ENCODE data around the gene SLC4A5. TPM values are rescaled to one million over a fixed set of nuclear protein-coding genes. Genes with fewer than 3 reads are reported as not detected.

SLC4A5 gene
- total RNA-seq, 4 donors from 2014 or later: 4.2 to 22.9 (median 9.5) TPM

GRCh38 chr2:74286725-74287124 lies 56.5 kb downstream of the SLC4A5 start:
- no peak for DNase-seq (ENCODE audit: low spot score in 2 of 2)
- no peaks in the 10 kb centered on the region for H3K27me3 ChIP-seq
- TF ChIP-seq POLR2A (IDR thresholded peaks at IDR 0.05) (no peak), CTCF (IDR thresholded peaks at IDR 0.05) (no peak)
- peaks cover 0 to 63% (median 0%) of the 10 kb centered on the region in 3 donors for H3K36me3 ChIP-seq
- no peak overlapping the region for H3K4me3 ChIP-seq
- H3K4me1 ChIP-seq: no peaks in the 10 kb centered on the region
- 84 to 85% methylated on average over 6 of the region's 6 CpGs for WGBS, 2 donors
- H3K9me3 ChIP-seq: no peaks in the 10 kb centered on the region
- H3K27ac ChIP-seq: no peak overlapping the region

- no peak overlapping the region for H3K4me3 ChIP-seq
- no peak overlapping the region for H3K27ac ChIP-seq
- no peaks in the 10 kb centered on the region for H3K27me3 ChIP-seq
- H3K4me1 ChIP-seq: no peaks in the 10 kb centered on the region
- TF ChIP-seq CTCF (IDR thresholded peaks at IDR 0.05) (no peak), POLR2A (IDR thresholded peaks at IDR 0.05) (no peak), EP300 (IDR thresholded peaks at IDR 0.05) (no peak)
- H3K9me3 ChIP-seq: no peaks in the 10 kb centered on the region
- DNase-seq (ENCODE audit: low spot score in 2 of 2): no peak
- H3K36me3 ChIP-seq: peaks cover 0 to 62% (median 0%) of the 10 kb centered on the region in 3 donors
- 69 to 71% methylated on average over 10 of the region's 10 CpGs for WGBS, 2 donors
These were observed 61.9 kb downstream of the SLC4A5 start for GRCh38 chr2:74281141-74281975.

- no peaks in the 10 kb centered on the region for H3K4me1 ChIP-seq
- WGBS, 2 donors: 81 to 88% methylated on average over 4 of the region's 4 CpGs
- H3K4me3 ChIP-seq: no peak overlapping the region
- TF ChIP-seq POLR2A (IDR thresholded peaks at IDR 0.05) (no peak), EP300 (IDR thresholded peaks at IDR 0.05) (no peak), CTCF (IDR thresholded peaks at IDR 0.05) (no peak)
- peaks cover 0 to 59% (median 0%) of the 10 kb centered on the region in 3 donors for H3K36me3 ChIP-seq
- no peak overlapping the region for H3K27ac ChIP-seq
- DNase-seq (ENCODE audit: low spot score in 2 of 2): no peak
- H3K27me3 ChIP-seq: no peaks in the 10 kb centered on the region
- no peaks in the 10 kb centered on the region for H3K9me3 ChIP-seq
These were observed 64.5 kb downstream of the SLC4A5 start for GRCh38 chr2:74278694-74279093.

GRCh38 chr2:74278176-74278575 lies 65.0 kb downstream of the SLC4A5 start:
- H3K4me3 ChIP-seq: no peak overlapping the region
- H3K9me3 ChIP-seq: no peaks in the 10 kb centered on the region
- H3K27me3 ChIP-seq: no peaks in the 10 kb centered on the region
- no peaks in the 10 kb centered on the region for H3K4me1 ChIP-seq
- no peak for TF ChIP-seq POLR2A (IDR thresholded peaks at IDR 0.05)
- TF ChIP-seq EP300 (IDR thresholded peaks at IDR 0.05): no peak
- no peak for TF ChIP-seq CTCF (IDR thresholded peaks at IDR 0.05)
- no peak for DNase-seq (ENCODE audit: low spot score in 2 of 2)
- 73% methylated on average over 2 of the region's 2 CpGs for WGBS, 2 donors
- peaks cover 0 to 54% (median 0%) of the 10 kb centered on the region in 3 donors for H3K36me3 ChIP-seq
- H3K27ac ChIP-seq: no peak overlapping the region

- Histone ChIP-seq H3K9me3 (no peaks in the 10 kb centered on the region), H3K27ac (no peak overlapping the region), H3K27me3 (no peaks in the 10 kb centered on the region), H3K4me1 (no peaks in the 10 kb centered on the region), H3K36me3 (peaks cover 0 to 54% (median 0%) of the 10 kb centered on the region in 3 donors), H3K4me3 (no peak overlapping the region)
- no peak for DNase-seq (ENCODE audit: low spot score in 2 of 2)
- WGBS, 2 donors: 81 to 86% methylated on average over 1 of the region's 1 CpG
- no peak for TF ChIP-seq CTCF (IDR thresholded peaks at IDR 0.05)
- TF ChIP-seq POLR2A (IDR thresholded peaks at IDR 0.05): no peak
- no peak for TF ChIP-seq EP300 (IDR thresholded peaks at IDR 0.05)
These were observed 68.0 kb downstream of the SLC4A5 start for GRCh38 chr2:74275228-74275627.
